LHCN-M2 (cell line): ENCODE results near the gene CFDP1. TPM values are rescaled to one million over a fixed set of nuclear protein-coding genes. Genes with fewer than 3 reads are reported as not detected.
"Not testable (repeated sequence)": the region's sequence is repeated elsewhere in the genome, so short reads cannot be mapped to it uniquely, and the experiment has no call there.

Experiments used
- DNase-seq: peaks from one replicate; pipeline ENCODE4 v3.0.0-alpha.2; 2012; ENCODE audit warnings: low read depth
- total RNA-seq: library from RNA; depleted of rRNA; stranded (reverse); fragments of >200 nt; gene quantifications from 2 replicates; pipeline ENCODE4 v1.2.3, GENCODE V29; 2014

Gene CFDP1
- total RNA-seq, 1 experiment from 2014 or later: 63.3 TPM

- no peak for DNase-seq
Measured at GRCh38 chr16:75459691-75460090, 26.4 kb upstream of the CFDP1 start.

DNA sequence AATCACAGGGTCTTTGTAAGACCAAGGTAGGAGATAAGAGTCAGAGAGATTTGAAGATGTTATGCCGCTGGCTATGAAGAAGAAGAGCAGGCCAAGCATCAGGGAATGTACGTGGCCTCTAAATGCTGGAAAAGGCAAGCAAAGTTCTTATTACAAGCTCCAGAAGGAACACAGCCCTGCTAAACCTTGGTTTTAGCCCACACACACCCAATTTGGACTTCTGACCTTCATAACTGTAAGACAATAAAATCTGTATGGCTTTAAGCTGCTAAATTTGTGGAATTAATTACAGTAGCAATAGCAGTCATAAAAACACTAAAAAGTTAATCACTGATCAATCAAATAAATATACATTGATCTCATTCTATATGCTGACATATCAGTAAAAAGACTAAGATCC is 25.1 kb upstream of the CFDP1 start:
- no peak for DNase-seq

- no peak for DNase-seq
Measured at GRCh38 chr16:75458029-75458428, 24.7 kb upstream of the CFDP1 start.

DNA sequence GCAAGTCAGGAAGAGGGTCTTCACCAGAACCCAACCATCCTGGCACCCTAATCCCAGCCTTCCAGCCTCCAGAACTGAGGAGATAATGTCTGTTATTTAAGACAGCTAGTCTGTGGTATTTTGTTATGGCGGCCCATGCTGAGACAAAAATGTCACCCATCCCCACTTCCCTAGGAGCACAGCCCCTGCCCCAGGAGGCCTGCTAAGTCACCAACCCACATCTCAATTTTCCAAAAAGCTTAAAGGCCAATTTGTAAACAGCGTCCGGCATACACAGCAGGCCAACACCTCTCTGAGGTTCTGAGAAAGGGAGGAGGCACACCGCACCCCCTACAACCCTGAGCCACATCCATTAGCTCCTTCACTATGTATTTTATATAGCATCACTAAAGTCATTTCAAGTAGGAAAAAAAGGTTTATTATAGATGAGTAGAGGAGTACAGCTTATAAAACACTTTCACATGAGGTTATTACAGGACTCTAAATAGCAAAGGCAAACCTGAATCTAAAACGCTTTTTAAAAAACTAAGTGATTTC is 24.2 kb upstream of the CFDP1 start:
- no peak for DNase-seq

DNA sequence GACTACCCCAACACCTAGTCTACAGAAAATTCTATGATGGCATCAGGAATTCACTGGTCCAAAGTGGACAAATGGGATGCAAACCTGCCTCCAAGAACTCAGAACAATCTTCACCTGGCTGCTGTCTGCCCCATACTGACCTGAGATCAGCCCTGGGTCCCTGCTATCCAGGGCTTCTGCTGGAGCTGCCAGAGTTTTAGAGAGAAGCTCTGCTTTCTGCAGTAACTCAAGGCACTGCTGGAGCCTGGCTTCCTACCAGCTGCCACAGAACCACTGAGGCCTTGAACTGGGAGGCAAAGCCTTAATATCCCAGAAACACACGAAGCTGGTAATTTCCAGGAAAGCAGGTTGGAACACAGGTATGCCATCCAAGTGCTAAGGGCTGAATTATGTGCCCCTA is 23.7 kb upstream of the CFDP1 start:
- no peak for DNase-seq

- DNase-seq: not testable (repeated sequence)
Measured at GRCh38 chr16:75456486-75456885, 23.2 kb upstream of the CFDP1 start.

- DNase-seq: no peak
Measured at GRCh38 chr16:75455677-75456076, 22.4 kb upstream of the CFDP1 start.

- no peak for DNase-seq
Measured at GRCh38 chr16:75452464-75453190, 19.3 kb upstream of the CFDP1 start.

- no peak for DNase-seq
Measured at GRCh38 chr16:75446416-75446815, 13.1 kb upstream of the CFDP1 start.

- no peak for DNase-seq
Measured at GRCh38 chr16:75445298-75445697, 12.0 kb upstream of the CFDP1 start.

DNA sequence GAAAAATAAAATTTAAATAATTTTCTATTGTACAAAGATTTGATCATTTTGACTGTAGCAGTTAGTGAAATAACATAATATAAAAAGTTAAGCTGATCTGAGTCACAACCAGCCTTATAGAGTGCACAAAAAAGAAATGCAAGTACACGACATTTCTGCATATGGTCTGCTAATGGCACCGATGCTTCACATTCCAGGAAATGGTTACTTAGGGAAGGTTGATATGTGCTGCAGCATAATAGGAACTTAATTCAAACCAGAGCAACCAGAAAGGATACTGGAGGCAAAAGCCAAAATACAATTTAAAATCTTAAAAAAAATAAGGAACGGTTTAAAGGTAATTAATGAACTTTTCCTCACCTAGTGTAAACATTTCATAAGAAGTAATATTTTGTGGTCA is 10.0 kb upstream of the CFDP1 start:
- DNase-seq: no peak

- peak; percentile 95 for DNase-seq
Measured at GRCh38 chr16:75433732-75434413, 570 bp upstream of the CFDP1 start.

DNA sequence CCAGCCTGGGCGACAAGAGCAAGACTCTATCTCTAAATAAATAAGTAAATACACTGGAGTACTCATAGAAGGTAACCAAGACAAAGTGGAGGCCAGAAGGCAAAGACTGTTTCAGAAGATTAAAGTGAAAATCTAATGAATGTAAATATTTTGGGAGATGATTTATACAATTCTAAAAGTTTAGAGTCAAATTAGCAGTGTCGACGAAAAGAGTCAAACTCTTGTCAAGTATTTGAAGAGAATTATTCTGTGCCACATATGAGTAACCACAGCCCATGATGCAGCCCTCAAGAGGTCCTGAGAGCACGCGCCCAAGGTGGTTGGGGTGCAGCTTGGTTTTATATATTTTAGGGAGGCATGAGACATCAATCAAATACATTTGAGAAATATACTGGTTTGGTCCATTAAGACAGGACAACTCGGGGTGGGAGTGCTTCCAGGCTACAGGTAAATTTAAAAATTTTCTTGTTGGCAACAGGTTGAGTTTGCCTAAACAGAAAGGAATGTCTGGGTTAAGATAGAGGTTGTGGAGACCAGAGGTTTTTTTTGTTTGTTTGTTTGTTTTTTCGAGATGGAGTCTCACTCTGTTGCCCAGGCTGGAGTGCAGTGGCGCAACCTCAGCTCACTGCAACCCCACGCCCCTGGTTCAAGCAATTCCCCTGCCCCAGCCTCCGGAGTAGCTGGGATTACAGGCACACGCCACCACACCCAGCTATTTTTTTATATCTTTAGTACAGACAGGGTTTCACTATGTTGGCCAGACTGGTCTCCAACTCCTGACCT is 3.5 kb downstream of the CFDP1 start:
- no peak for DNase-seq

DNA sequence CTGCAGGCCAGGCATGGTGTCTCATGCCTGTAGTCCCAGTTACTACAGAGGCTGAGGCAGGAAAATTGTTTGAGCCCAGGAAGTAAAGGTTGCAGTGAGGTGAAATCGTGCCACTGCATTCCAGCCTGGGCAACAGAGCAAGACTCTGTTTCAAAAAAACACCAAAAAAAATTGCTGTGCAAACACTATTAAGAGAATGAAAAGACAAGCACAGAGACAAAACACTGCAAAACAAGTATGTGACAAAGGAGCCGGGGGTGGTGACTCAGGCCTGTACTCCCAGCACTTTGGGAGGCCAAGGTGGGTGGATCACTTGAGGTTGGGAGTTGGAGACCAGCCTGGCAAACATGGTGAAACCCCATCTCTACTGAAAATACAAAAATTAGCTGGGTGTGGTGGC is 6.8 kb downstream of the CFDP1 start:
- DNase-seq: peak; percentile 7

- not testable (repeated sequence) for DNase-seq
Measured at GRCh38 chr16:75424105-75424762, 9.1 kb downstream of the CFDP1 start.

GRCh38 chr16:75423723-75424104 is 9.6 kb downstream of the CFDP1 start:
- DNase-seq: no peak

GRCh38 chr16:75421820-75422126 is 11.5 kb downstream of the CFDP1 start:
- DNase-seq: no peak

GRCh38 chr16:75420987-75421819 is 12.1 kb downstream of the CFDP1 start:
- DNase-seq: peak; percentile 69

- no peak for DNase-seq
Measured at GRCh38 chr16:75416904-75417565, 16.3 kb downstream of the CFDP1 start.

DNA sequence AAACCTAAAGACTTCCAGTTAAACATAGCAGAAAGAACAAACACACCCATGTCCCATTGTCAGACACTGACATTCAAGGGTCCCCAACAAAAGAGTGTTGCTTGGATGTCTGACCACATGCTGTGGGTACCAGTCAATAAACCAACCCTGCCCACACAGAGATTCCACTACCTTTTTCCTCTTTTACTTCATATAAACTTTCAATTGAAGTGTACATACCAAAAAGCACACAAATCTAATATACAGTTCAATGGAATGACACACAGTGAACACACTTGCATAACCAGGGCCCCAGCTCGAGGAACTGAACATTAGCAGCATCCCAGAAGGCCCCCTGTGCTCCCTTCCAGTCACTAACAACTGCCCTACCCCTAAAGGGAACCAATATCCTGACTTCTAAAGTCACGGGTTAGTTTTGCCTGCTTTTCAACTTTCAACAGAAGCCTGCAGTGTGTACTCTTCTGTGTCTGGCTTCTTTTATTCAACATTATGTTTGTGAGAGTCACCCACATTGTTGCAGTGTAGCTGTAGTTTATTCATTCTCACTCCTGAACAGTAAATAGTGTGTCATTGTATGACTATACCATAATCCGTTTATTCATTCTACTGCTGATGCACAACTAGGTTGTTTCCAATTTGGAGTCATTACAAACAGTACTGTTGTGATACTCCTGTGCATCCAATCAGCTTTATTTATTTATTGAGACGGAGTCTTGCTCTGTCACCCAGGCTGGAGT is 18.0 kb downstream of the CFDP1 start:
- no peak for DNase-seq
